ENCODE results near the gene EPN2. TPM values are rescaled to one million over a fixed set of nuclear protein-coding genes. Genes with fewer than 3 reads are reported as not detected.

EPN2 gene
- total and polyA plus RNA-seq, 7 experiments from 2014 or later, result 3.9 to 11.5 (median 6.4) TPM

DNA sequence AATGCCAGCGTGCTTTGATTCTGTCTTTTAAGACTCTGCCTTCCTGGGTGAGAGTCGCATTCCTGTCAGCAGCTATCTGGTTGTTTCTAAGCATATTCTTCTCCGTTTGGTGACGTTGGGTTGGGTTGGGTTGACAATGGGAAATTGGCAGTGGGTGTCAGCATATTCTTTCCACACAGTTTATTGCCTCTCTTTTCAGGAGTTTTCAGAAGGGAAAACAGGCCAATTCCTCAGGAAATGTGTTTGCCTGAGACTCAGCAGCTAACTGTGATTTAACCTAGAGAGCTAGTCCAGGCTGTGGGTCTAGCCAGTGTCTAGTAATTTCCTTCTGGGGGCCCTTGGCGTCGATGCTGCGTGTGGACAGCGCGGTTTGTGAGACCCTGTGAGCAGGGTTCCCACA is 21.2 kb downstream of the EPN2 start:
- no peak overlapping the region for H3K4me3 ChIP-seq (ENCODE audit: low read length)
- H3K27me3 ChIP-seq (ENCODE audit: control insufficient read depth in 2 of 2, insufficient read depth in 2 of 2, low read length in 2 of 2), result no peaks in the 10 kb centered on the region
- H3K27ac ChIP-seq (ENCODE audit: low read depth, low read length), result no peak overlapping the region
- peaks cover 0 to 11% (median 0%) of the 10 kb centered on the region in 5 donors for H3K36me3 Mint-ChIP-seq
- peaks cover 0 to 3% (median 0%) of the 10 kb centered on the region in 7 donors for H3K4me1 Mint-ChIP-seq
- no peaks in the 10 kb centered on the region for H3K9me3 ChIP-seq (ENCODE audit: control insufficient read depth in 2 of 3, low read length in 3 of 3)
- CTCF ChIA-PET, result no interaction called here
- no peak overlapping the region for H3K27ac Mint-ChIP-seq
- no peak for DNase-seq
- H3K4me3 Mint-ChIP-seq, result no peak overlapping the region
- POLR2A ChIA-PET, result interaction anchor here (0.6 kb wide), 1 partner anchor 10 kb away, joined by 3 read pairs; no protein-coding TSS in a partner anchor
- ATAC-seq, result no peak
- H3K36me3 ChIP-seq (ENCODE audit: control insufficient read depth in 2 of 3, insufficient read depth in 3 of 3, low read length in 3 of 3), result no peaks in the 10 kb centered on the region
- H3K27me3 Mint-ChIP-seq, result peaks cover 0 to 42% (median 34%) of the 10 kb centered on the region in 5 donors
- no peaks in the 10 kb centered on the region for H3K4me1 ChIP-seq (ENCODE audit: control insufficient read depth in 2 of 2, insufficient read depth in 2 of 2, low read length in 2 of 2)
- peaks cover 0 to 3% (median 0%) of the 10 kb centered on the region in 11 donors for H3K9me3 Mint-ChIP-seq
- intact Hi-C loops (cut with micrococcal nuclease), result no loop called here

DNA sequence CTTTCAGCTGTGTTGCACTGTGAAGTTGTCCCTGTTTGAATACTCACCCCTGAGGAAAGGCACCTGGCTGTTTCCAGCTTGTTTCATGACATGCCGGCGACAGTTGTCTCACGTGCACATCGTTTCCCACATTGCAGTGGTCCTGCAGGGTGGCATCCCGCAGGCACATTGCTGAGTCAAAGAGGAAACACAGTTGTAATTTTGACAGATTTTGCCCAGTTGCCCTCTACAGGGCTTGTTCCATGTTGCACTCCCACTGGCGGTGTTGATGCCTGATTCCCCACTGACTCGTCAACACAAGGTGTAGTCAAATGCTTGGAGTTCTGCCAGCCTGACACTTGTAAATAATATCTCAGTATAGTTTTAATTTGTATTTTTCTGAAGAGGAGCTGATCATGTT is 23.8 kb downstream of the EPN2 start:
- Histone ChIP-seq H3K4me1 (ENCODE audit: control insufficient read depth in 2 of 2, insufficient read depth in 2 of 2, low read length in 2 of 2) (no peaks in the 10 kb centered on the region), H3K36me3 (ENCODE audit: control insufficient read depth in 2 of 3, insufficient read depth in 3 of 3, low read length in 3 of 3) (no peaks in the 10 kb centered on the region), H3K27me3 (ENCODE audit: control insufficient read depth in 2 of 2, insufficient read depth in 2 of 2, low read length in 2 of 2) (no peaks in the 10 kb centered on the region), H3K27ac (ENCODE audit: low read depth, low read length) (no peak overlapping the region), H3K4me3 (ENCODE audit: low read length) (no peak overlapping the region), H3K9me3 (ENCODE audit: control insufficient read depth in 2 of 3, low read length in 3 of 3) (no peaks in the 10 kb centered on the region)
- Mint-ChIP-seq H3K4me1 (peaks cover 0 to 3% (median 0%) of the 10 kb centered on the region in 7 donors), H3K4me3 (no peak overlapping the region), H3K36me3 (peaks cover 0 to 23% (median 0%) of the 10 kb centered on the region in 5 donors), H3K9me3 (no peaks in the 10 kb centered on the region), H3K27me3 (peaks cover 0 to 41% (median 30%) of the 10 kb centered on the region in 5 donors), H3K27ac (no peak overlapping the region)
- ChIA-PET POLR2A (no interaction called here), CTCF (no interaction called here)
- intact Hi-C loops (cut with micrococcal nuclease), result no loop called here
- ATAC-seq, result no peak
- DNase-seq, result no peak

DNA sequence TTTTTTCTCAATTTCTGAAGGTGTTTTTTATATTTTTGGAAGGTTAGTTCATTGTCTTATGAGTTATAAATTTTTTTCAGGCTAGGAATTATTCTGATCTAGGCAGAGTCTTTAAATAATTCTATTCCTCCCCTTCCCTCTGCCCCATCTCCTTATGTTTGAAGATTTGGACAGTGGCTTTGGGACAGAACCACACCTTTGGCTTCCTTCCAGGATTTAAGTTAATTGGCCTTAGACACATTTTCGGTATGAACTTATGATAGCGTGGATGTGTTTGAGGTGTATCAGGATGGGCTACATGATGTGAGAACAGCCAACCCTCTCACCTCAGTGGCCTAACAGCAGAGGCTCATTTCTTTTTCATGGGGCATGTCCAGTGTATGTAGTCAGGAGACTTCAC is 24.3 kb downstream of the EPN2 start:
- no peak overlapping the region for H3K27ac Mint-ChIP-seq
- Histone ChIP-seq H3K4me3 (ENCODE audit: low read length) (no peak overlapping the region), H3K36me3 (ENCODE audit: control insufficient read depth in 2 of 3, insufficient read depth in 3 of 3, low read length in 3 of 3) (no peaks in the 10 kb centered on the region), H3K27me3 (ENCODE audit: control insufficient read depth in 2 of 2, insufficient read depth in 2 of 2, low read length in 2 of 2) (no peaks in the 10 kb centered on the region), H3K27ac (ENCODE audit: low read depth, low read length) (no peak overlapping the region), H3K4me1 (ENCODE audit: control insufficient read depth in 2 of 2, insufficient read depth in 2 of 2, low read length in 2 of 2) (no peaks in the 10 kb centered on the region), H3K9me3 (ENCODE audit: control insufficient read depth in 2 of 3, low read length in 3 of 3) (no peaks in the 10 kb centered on the region)
- ATAC-seq, result no peak
- POLR2A ChIA-PET, result no interaction called here
- peaks cover 0 to 25% (median 0%) of the 10 kb centered on the region in 5 donors for H3K36me3 Mint-ChIP-seq
- H3K4me1 Mint-ChIP-seq, result peaks cover 0 to 3% (median 0%) of the 10 kb centered on the region in 7 donors
- H3K27me3 Mint-ChIP-seq, result peaks cover 0 to 43% (median 30%) of the 10 kb centered on the region in 5 donors
- DNase-seq, result no peak
- H3K4me3 Mint-ChIP-seq, result no peak overlapping the region
- CTCF ChIA-PET, result no interaction called here
- no peaks in the 10 kb centered on the region for H3K9me3 Mint-ChIP-seq
- intact Hi-C loops (cut with micrococcal nuclease), result no loop called here

DNA sequence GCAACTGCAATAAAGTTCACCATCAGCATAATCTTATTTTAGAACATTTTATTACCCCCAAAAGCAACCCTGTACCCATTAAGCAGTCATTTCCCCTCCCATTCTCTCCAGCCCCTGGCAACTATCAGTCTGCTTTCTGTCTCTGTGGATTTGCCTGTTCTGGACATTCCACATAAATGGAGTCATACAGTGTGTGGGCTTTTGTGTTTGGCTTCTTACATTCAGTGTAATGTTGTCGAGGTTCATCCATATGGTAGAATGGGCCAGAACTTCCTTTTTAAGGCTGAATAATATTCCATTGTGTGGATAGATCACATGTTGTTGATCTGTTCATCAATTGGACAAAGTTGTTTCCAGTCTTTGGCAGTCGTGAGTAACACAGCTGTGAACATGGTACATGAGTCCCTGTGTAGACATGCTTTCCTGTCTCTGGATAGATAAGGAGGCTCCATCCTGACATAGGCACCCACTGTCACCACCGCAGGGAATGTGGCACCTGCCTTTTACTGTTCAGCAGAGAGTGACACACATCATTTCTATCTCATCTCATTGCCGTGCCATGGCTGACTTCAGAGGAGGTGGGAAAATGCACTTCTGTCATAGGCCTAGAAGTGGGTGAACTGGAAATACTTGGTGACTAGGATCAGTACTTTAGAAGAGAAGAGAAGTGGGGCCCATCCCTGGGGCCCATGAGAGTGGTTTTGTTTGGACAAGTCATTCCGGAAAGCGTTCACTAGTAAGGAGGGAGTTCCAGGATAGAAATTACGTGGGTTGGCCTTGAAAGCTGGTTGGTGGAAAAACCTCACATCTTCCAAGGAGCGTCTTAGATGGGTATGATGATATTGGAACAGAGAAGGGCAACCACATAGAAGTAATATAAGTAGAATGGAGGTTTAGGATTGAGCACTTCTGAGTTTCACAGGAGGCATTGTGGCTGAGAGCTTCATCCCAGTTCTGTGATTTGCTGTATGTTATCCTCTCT is 25.8 kb downstream of the EPN2 start:
- CTCF ChIA-PET, result no interaction called here
- Histone ChIP-seq H3K27ac (ENCODE audit: low read depth, low read length) (no peak overlapping the region), H3K27me3 (ENCODE audit: control insufficient read depth in 2 of 2, insufficient read depth in 2 of 2, low read length in 2 of 2) (no peaks in the 10 kb centered on the region), H3K4me1 (ENCODE audit: control insufficient read depth in 2 of 2, insufficient read depth in 2 of 2, low read length in 2 of 2) (no peaks in the 10 kb centered on the region), H3K4me3 (ENCODE audit: low read length) (no peak overlapping the region), H3K36me3 (ENCODE audit: control insufficient read depth in 2 of 3, insufficient read depth in 3 of 3, low read length in 3 of 3) (no peaks in the 10 kb centered on the region), H3K9me3 (ENCODE audit: control insufficient read depth in 2 of 3, low read length in 3 of 3) (no peaks in the 10 kb centered on the region)
- ATAC-seq, result no peak
- Mint-ChIP-seq H3K36me3 (peaks cover 0 to 25% (median 0%) of the 10 kb centered on the region in 5 donors), H3K4me3 (no peak overlapping the region), H3K27ac (no peak overlapping the region), H3K4me1 (peaks cover 0 to 3% (median 0%) of the 10 kb centered on the region in 7 donors), H3K9me3 (no peaks in the 10 kb centered on the region), H3K27me3 (peaks cover 0 to 39% (median 28%) of the 10 kb centered on the region in 5 donors)
- no peak for DNase-seq
- POLR2A ChIA-PET, result no interaction called here
- intact Hi-C loops (cut with micrococcal nuclease), result no loop called here

DNA sequence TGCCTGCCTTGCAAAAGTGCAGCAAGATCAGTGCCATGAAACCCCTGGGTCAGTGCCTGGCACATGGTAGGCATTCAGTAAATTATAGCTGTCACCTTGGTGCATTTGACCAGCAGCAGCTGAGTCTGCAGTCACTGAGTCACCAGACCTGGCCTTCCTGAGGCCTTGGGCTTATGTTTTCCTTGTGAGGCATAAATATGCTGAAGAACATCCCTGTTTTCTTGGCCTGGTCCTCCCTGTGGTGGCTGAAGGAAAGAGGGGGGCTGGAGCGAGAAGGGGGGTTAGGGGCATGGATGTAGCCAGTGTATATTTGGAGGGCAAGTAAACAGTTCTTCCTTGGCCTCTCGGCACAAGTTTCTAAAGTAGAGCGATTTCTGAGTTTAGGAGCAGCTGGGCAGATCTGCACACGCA is 26.5 kb downstream of the EPN2 start:
- no peaks in the 10 kb centered on the region for H3K27me3 ChIP-seq (ENCODE audit: control insufficient read depth in 2 of 2, insufficient read depth in 2 of 2, low read length in 2 of 2)
- intact Hi-C loops (cut with micrococcal nuclease), result no loop called here
- H3K4me1 ChIP-seq (ENCODE audit: control insufficient read depth in 2 of 2, insufficient read depth in 2 of 2, low read length in 2 of 2), result no peaks in the 10 kb centered on the region
- no peak overlapping the region for H3K27ac ChIP-seq (ENCODE audit: low read depth, low read length)
- no peak overlapping the region for H3K4me3 ChIP-seq (ENCODE audit: low read length)
- H3K36me3 ChIP-seq (ENCODE audit: control insufficient read depth in 2 of 3, insufficient read depth in 3 of 3, low read length in 3 of 3), result no peaks in the 10 kb centered on the region
- Mint-ChIP-seq H3K4me3 (no peak overlapping the region), H3K27ac (peak overlapping the region in 1 of 9 donors; percentile 5), H3K27me3 (peaks cover 0 to 36% (median 31%) of the 10 kb centered on the region in 5 donors), H3K9me3 (peaks cover 0 to 1% (median 0%) of the 10 kb centered on the region in 11 donors), H3K36me3 (peaks cover 0 to 25% (median 0%) of the 10 kb centered on the region in 5 donors), H3K4me1 (peaks cover 0 to 5% (median 2%) of the 10 kb centered on the region in 7 donors)
- POLR2A ChIA-PET, result no interaction called here
- ATAC-seq (no peak), DNase-seq (no peak)
- H3K9me3 ChIP-seq (ENCODE audit: control insufficient read depth in 2 of 3, low read length in 3 of 3), result no peaks in the 10 kb centered on the region
- CTCF ChIA-PET, result no interaction called here

DNA sequence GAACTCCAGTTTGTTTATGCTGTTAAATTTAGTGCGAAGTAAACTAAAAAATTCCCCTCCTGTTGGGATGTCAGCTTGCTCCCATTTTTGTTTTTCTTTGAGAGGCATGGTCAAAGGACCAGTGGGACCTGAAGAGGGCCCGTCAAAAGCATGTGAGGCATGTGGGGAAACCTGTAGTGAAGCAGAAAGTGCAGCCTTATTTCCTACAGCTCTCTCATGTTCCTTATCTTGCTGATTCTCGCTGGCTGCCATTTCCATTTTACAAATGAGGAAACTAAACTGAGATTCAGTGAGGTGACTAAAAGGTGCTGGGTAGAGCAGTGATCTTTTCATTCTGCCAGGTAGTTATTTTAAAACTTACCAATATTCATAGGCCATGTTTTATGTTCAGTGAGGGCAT is 27.1 kb downstream of the EPN2 start:
- Histone ChIP-seq H3K36me3 (ENCODE audit: control insufficient read depth in 2 of 3, insufficient read depth in 3 of 3, low read length in 3 of 3) (no peaks in the 10 kb centered on the region), H3K4me3 (ENCODE audit: low read length) (no peak overlapping the region), H3K27ac (ENCODE audit: low read depth, low read length) (no peak overlapping the region), H3K27me3 (ENCODE audit: control insufficient read depth in 2 of 2, insufficient read depth in 2 of 2, low read length in 2 of 2) (no peaks in the 10 kb centered on the region), H3K9me3 (ENCODE audit: control insufficient read depth in 2 of 3, low read length in 3 of 3) (no peaks in the 10 kb centered on the region), H3K4me1 (ENCODE audit: control insufficient read depth in 2 of 2, insufficient read depth in 2 of 2, low read length in 2 of 2) (no peaks in the 10 kb centered on the region)
- ChIA-PET POLR2A (no interaction called here), CTCF (no interaction called here)
- intact Hi-C loops (cut with micrococcal nuclease), result no loop called here
- Mint-ChIP-seq H3K9me3 (peaks cover 0 to 1% (median 0%) of the 10 kb centered on the region in 11 donors), H3K4me1 (peaks cover 0 to 10% (median 5%) of the 10 kb centered on the region in 7 donors), H3K36me3 (peaks cover 0 to 25% (median 0%) of the 10 kb centered on the region in 5 donors), H3K27ac (no peak overlapping the region), H3K27me3 (peaks cover 0 to 43% (median 33%) of the 10 kb centered on the region in 5 donors), H3K4me3 (no peak overlapping the region)
- ATAC-seq (no peak), DNase-seq (no peak)

Data from naive thymus-derived CD4-positive, alpha-beta T cell (primary cell).